WTC11 (cell line): ENCODE data around the gene RAB39A.
A peak's percentile ranks its signal among the peaks of the same experiment; 100 is the strongest.

ENCODE experiments used
- AR ChIP-seq: fragments of 250-450 bp; sonication (Bioruptor Pico); IDR thresholded peaks from 2 replicates; pipeline ENCODE4 v1.9.0; 2021; ENCODE audit warnings: mild to moderate bottlenecking
- ATF6 ChIP-seq: sonication (generic); formaldehyde crosslinking; IDR thresholded peaks from 2 replicates; pipeline ENCODE4 v1.8.1; 2023; ENCODE audit warnings: mild to moderate bottlenecking, missing genetic modification reagents
- CBFB ChIP-seq: sonication (generic); formaldehyde crosslinking; IDR thresholded peaks from 2 replicates; pipeline ENCODE4 v1.8.1; 2022; ENCODE audit warnings: mild to moderate bottlenecking, low read depth, missing genetic modification reagents
- CREB1 ChIP-seq: sonication (generic); formaldehyde crosslinking; IDR thresholded peaks from 2 replicates; pipeline ENCODE4 v1.8.0; 2023; ENCODE audit warnings: mild to moderate bottlenecking, missing genetic modification reagents
- CTCF ChIP-seq: fragments of 200-600 bp; IDR thresholded peaks from 2 replicates; pipeline ENCODE4 v1.8.0; 2022; ENCODE audit warnings: antibody characterized with exemption
- E2F4 ChIP-seq: sonication (generic); formaldehyde crosslinking; IDR thresholded peaks from 2 replicates; pipeline ENCODE4 v1.8.1; 2022; ENCODE audit warnings: low read depth, mild to moderate bottlenecking, moderate library complexity, missing genetic modification reagents, borderline replicate concordance
- ETV6 ChIP-seq: sonication (generic); formaldehyde crosslinking; IDR thresholded peaks from 2 replicates; pipeline ENCODE4 v1.8.1; 2022; ENCODE audit warnings: mild to moderate bottlenecking, missing genetic modification reagents
- HMGXB4 ChIP-seq: sonication (generic); formaldehyde crosslinking; IDR thresholded peaks from 2 replicates; pipeline ENCODE4 v1.8.1; 2023; ENCODE audit warnings: mild to moderate bottlenecking, moderate library complexity, missing genetic modification reagents
- JAZF1 ChIP-seq: fragments of 250-450 bp; sonication (Bioruptor Pico); IDR thresholded peaks from 2 replicates; pipeline ENCODE4 v1.9.0; 2021; ENCODE audit warnings: moderate library complexity, mild to moderate bottlenecking, inconsistent platforms
- MAX ChIP-seq: sonication (generic); formaldehyde crosslinking; IDR thresholded peaks from 2 replicates; pipeline ENCODE4 v1.8.0; 2022; ENCODE audit warnings: mild to moderate bottlenecking, missing genetic modification reagents
- TCF7 ChIP-seq: sonication (generic); formaldehyde crosslinking; IDR thresholded peaks from 2 replicates; pipeline ENCODE4 v1.8.0; 2022; ENCODE audit warnings: mild to moderate bottlenecking, low read depth, missing genetic modification reagents, moderate library complexity
- USF2 ChIP-seq: sonication (generic); formaldehyde crosslinking; IDR thresholded peaks from 2 replicates; pipeline ENCODE4 v1.8.1; 2023; ENCODE audit warnings: mild to moderate bottlenecking, missing genetic modification reagents, moderate library complexity
- ZMAT4 ChIP-seq: fragments of 250-450 bp; sonication (Bioruptor Pico); IDR thresholded peaks from 2 replicates; pipeline ENCODE4 v1.9.0; 2021; ENCODE audit warnings: mild to moderate bottlenecking

GRCh38 chr11:107928046-107928766 is at the start of gene RAB39A:
- TF ChIP-seq MAX (peak; percentile 71), USF2 (CRISPR knock-in tag) (peak; percentile 88), TCF7 (CRISPR knock-in tag) (no peak), CBFB (no peak), CTCF (no peak), HMGXB4 (CRISPR knock-in tag) (no peak), AR (CRISPR knock-in tag) (no peak), JAZF1 (CRISPR knock-in tag) (no peak), CREB1 (no peak), E2F4 (CRISPR knock-in tag) (no peak), ETV6 (CRISPR knock-in tag) (no peak), ATF6 (CRISPR knock-in tag) (no peak), ZMAT4 (CRISPR knock-in tag) (no peak)
